Spleen (tissue), 7 donors: ENCODE measurements around the gene EME1.

ENCODE experiments used
- POLR2AphosphoS5 ChIP-seq, 3 donors: sonication (generic); formaldehyde crosslinking; IDR thresholded peaks; one replicate each; pipeline ENCODE4 v1.5.1; 2017; ENCODE audit warnings: antibody characterized with exemption in 3 of 3
- TF ChIP-seq, protein P1 (sequence below), 11 experiments: fragments of 200-600 bp in 7 of 11; fragments of 450-650 bp in 4 of 11; sonication (generic) in 4 of 11; IDR thresholded peaks in 8 of 11; conservative IDR thresholded peaks in 3 of 11; 1 replicate in 7 of 11; 2 replicates in 4 of 11; pipeline versions ENCODE4 v1.4.0 to v1.8.0; 2016 to 2021; ENCODE audit warnings: antibody characterized with exemption in 11 of 11, inconsistent platforms in 4 of 11, mild to moderate bottlenecking in 1 of 11
- donor health status: DM: no; HTN: no; CAD: no; lungs with moderate emphysema.
- donor health status: DM: no; HTN: no; CAD: no.
- donor health status: DM: no; HTN: no; CAD: no.

DNA sequence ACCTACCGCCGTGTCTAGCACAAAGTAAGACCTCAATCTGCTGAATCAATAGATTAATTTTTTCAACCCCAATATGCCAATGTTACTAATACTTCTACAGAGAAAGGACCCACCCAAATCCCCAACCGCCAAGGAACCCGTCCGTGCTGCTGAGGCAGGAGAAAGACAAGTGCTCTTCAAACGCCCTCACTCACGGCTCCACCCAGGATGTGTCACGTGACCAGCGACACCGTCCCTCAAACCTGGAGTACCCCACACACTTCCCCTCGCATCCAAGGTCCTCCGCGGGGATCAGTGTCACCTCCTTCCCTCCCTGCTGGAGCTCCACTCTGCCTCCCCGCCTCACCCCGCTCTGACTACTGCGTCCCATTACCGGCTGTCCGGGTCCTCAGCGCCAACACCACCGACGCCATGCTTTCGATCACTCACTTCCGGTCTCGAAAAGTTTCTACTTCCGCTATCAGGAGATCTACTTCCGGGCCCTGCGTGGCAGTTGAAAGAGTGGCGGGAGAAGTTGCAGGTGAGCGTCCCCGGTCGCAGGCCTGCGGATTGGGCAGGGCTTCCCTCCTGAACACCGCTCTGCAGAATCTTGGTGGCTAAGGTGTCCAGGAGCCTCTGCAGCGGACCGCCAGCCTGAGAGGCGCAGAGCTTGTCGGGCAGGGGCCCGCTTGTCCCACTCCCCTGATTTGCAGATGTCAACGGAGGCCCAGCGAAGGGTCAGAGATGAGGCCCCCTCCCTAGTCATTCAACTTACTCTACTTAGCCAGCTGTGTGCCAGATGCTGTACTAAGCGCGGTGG is at the start of gene EME1, which contains the start of gene MRPL27:
- peak; percentile 89 to 92 (median 92) for TF ChIP-seq POLR2AphosphoS5 (IDR thresholded peaks at IDR 0.05)
- TF ChIP-seq, protein P1, sequence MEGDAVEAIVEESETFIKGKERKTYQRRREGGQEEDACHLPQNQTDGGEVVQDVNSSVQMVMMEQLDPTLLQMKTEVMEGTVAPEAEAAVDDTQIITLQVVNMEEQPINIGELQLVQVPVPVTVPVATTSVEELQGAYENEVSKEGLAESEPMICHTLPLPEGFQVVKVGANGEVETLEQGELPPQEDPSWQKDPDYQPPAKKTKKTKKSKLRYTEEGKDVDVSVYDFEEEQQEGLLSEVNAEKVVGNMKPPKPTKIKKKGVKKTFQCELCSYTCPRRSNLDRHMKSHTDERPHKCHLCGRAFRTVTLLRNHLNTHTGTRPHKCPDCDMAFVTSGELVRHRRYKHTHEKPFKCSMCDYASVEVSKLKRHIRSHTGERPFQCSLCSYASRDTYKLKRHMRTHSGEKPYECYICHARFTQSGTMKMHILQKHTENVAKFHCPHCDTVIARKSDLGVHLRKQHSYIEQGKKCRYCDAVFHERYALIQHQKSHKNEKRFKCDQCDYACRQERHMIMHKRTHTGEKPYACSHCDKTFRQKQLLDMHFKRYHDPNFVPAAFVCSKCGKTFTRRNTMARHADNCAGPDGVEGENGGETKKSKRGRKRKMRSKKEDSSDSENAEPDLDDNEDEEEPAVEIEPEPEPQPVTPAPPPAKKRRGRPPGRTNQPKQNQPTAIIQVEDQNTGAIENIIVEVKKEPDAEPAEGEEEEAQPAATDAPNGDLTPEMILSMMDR (IDR thresholded peaks at IDR 0.05 in 8 of 11, conservative IDR thresholded peaks at IDR 0.05 in 3 of 11): peak in 1 of 11 experiments; percentile 3
